A673 (cell line): Measurements from ENCODE around the gene CPED1. TPM values are rescaled to one million over a fixed set of nuclear protein-coding genes. Genes with fewer than 3 reads are reported as not detected.

Source experiments
- BruUV-seq: library from RNA; stranded (reverse); fragments of 400-500 nt; replicated peaks from 2 replicates; lab custom pipeline; 2021; lab: Mats Ljungman, UMichigan
- CTCF ChIA-PET: fragments of 300-600 bp; sonication (Branson Sonifier 250); formaldehyde crosslinking; loops from one replicate; lab custom pipeline; 2022; ENCODE audit warnings: antibody characterized with exemption; lab: Charles Lee
- POLR2A ChIA-PET: fragments of 300-600 bp; sonication (Branson Sonifier 250); formaldehyde crosslinking; loops from one replicate; lab custom pipeline; 2022; ENCODE audit warnings: antibody characterized with exemption; ENCODE audit not compliant: low non-redundant PET; lab: Charles Lee
- DNase-seq: peaks from one replicate; pipeline ENCODE4 v3.0.0-alpha.2; 2015; ENCODE audit warnings: low spot score
- H3K27ac ChIP-seq: fragments of 200-600 bp; sonication (generic); 2 replicates; pipeline ENCODE4 v1.5.1; 2016; ENCODE audit warnings: mixed run types, low read depth, mild to moderate bottlenecking, mixed read lengths, antibody characterized with exemption, low read length; ENCODE audit not compliant: poor library complexity, severe bottlenecking
- H3K27me3 ChIP-seq: fragments of 200-600 bp; sonication (generic); replicated peaks from 2 replicates; pipeline ENCODE4 v1.6.1; 2017; ENCODE audit warnings: mixed run types, low read depth, mild to moderate bottlenecking, mixed read lengths, antibody characterized with exemption, low read length; ENCODE audit not compliant: insufficient read depth, poor library complexity
- H3K36me3 ChIP-seq: fragments of 200-600 bp; sonication (generic); 2 replicates; pipeline ENCODE4 v1.6.1; 2016; ENCODE audit warnings: mixed run types, mild to moderate bottlenecking, mixed read lengths, antibody characterized with exemption, low read length; ENCODE audit not compliant: insufficient read depth, poor library complexity, severe bottlenecking
- H3K4me1 ChIP-seq: fragments of 200-600 bp; sonication (generic); 2 replicates; pipeline ENCODE4 v1.6.1; 2017; ENCODE audit warnings: mixed run types, mild to moderate bottlenecking, mixed read lengths, antibody characterized with exemption, low read length; ENCODE audit not compliant: insufficient read depth, poor library complexity, severe bottlenecking
- H3K4me3 ChIP-seq: fragments of 200-600 bp; sonication (generic); 2 replicates; pipeline ENCODE4 v1.5.1; 2016; ENCODE audit warnings: low read depth, mixed run types, mild to moderate bottlenecking, mixed read lengths, low read length; ENCODE audit not compliant: poor library complexity, severe bottlenecking
- H3K9me3 ChIP-seq: fragments of 200-600 bp; sonication (generic); 2 replicates; pipeline ENCODE4 v1.6.1; 2016; ENCODE audit warnings: mixed run types, low read depth, mild to moderate bottlenecking, mixed read lengths, antibody characterized with exemption, low read length; ENCODE audit not compliant: poor library complexity, severe bottlenecking
- CTCF ChIP-seq: fragments of 300-800, 200-600 bp; sonication (generic); conservative IDR thresholded peaks from 2 replicates; pipeline ENCODE4 v1.5.1; 2017; ENCODE audit warnings: low read depth, mild to moderate bottlenecking, antibody characterized with exemption, low read length, moderate library complexity, mixed read lengths
- EZH2 ChIP-seq: fragments of 200-600 bp; sonication (generic); IDR thresholded peaks from 2 replicates; pipeline ENCODE4 v1.6.1; 2017; ENCODE audit warnings: borderline replicate concordance, low read depth, mild to moderate bottlenecking, mixed read lengths, antibody characterized with exemption, low read length; ENCODE audit not compliant: poor library complexity, severe bottlenecking
- intact Hi-C: fragments of 100-400 bp; cut with micrococcal nuclease; formaldehyde crosslinking; loops from one replicate; pipeline ENCODE4 v1.10.0; 2022; ENCODE audit not compliant: unreplicated experiment
- total RNA-seq: library from RNA; stranded (reverse); gene quantifications from 2 replicates; pipeline ENCODE4 v1.2.3, GENCODE V29; 2021

Gene CPED1
- total RNA-seq, 1 experiment from 2014 or later = 0.15 TPM

GRCh38 chr7:121259826-121260225, 271.3 kb downstream of the CPED1 start:
- H3K36me3 ChIP-seq = no peaks in the 10 kb centered on the region
- H3K27me3 ChIP-seq = no peaks in the 10 kb centered on the region
- no peaks in the 10 kb centered on the region for H3K4me1 ChIP-seq
- CTCF ChIA-PET = no interaction called here
- TF ChIP-seq EZH2 = no peak
- no peak for TF ChIP-seq CTCF
- H3K9me3 ChIP-seq = no peaks in the 10 kb centered on the region
- H3K27ac ChIP-seq = no peak overlapping the region
- DNase-seq = no peak
- intact Hi-C loops = no loop called here
- POLR2A ChIA-PET = no interaction called here
- H3K4me3 ChIP-seq = no peak overlapping the region
- BruUV-seq = no TSS peak

GRCh38 chr7:121261207-121261884, 272.8 kb downstream of the CPED1 start:
- H3K27ac ChIP-seq = no peak overlapping the region
- DNase-seq = no peak
- H3K36me3 ChIP-seq = no peaks in the 10 kb centered on the region
- no peaks in the 10 kb centered on the region for H3K4me1 ChIP-seq
- ChIA-PET CTCF (no interaction called here), POLR2A (no interaction called here)
- no peak overlapping the region for H3K4me3 ChIP-seq
- TF ChIP-seq EZH2 (no peak), CTCF (no peak)
- BruUV-seq = no TSS peak
- intact Hi-C loops = no loop called here
- no peaks in the 10 kb centered on the region for H3K27me3 ChIP-seq
- H3K9me3 ChIP-seq = no peaks in the 10 kb centered on the region

GRCh38 chr7:121262221-121262620, 273.7 kb downstream of the CPED1 start:
- Histone ChIP-seq H3K4me3 (no peak overlapping the region), H3K9me3 (no peaks in the 10 kb centered on the region), H3K27ac (no peak overlapping the region), H3K36me3 (no peaks in the 10 kb centered on the region), H3K4me1 (no peaks in the 10 kb centered on the region), H3K27me3 (no peaks in the 10 kb centered on the region)
- BruUV-seq = no TSS peak
- intact Hi-C loops = no loop called here
- CTCF ChIA-PET = no interaction called here
- DNase-seq = no peak
- TF ChIP-seq CTCF (no peak), EZH2 (no peak)
- POLR2A ChIA-PET = no interaction called here
